ENCODE data around the gene SYS1.

Gene SYS1

GRCh38 chr20:45343532-45344167 is 19.3 kb upstream of the SYS1 start:
- no peak for TF ChIP-seq CTCF (IDR thresholded peaks at IDR 0.05; ENCODE audit: low read depth, low read length)
- peak overlapping the region in 1 of 2 donors; percentile 32 for H3K4me3 ChIP-seq (replicated peaks in 1 of 2; ENCODE audit: low read depth in 2 of 2, low read length in 2 of 2)

GRCh38 chr20:45344168-45344860 is 18.6 kb upstream of the SYS1 start:
- H3K4me3 ChIP-seq (replicated peaks in 1 of 2; ENCODE audit: low read depth in 2 of 2, low read length in 2 of 2), result peak overlapping the region in 1 of 2 donors; percentile 32
- TF ChIP-seq CTCF (IDR thresholded peaks at IDR 0.05; ENCODE audit: low read depth, low read length), result no peak
- peak; percentile 90 to 93 for DNase-seq (ENCODE audit: low read depth in 2 of 2)

More at GRCh38 chr20:45343532-45344167, 19.3 kb upstream of the SYS1 start:
- no peak for DNase-seq (ENCODE audit: low read depth in 2 of 2)

GRCh38 chr20:45345104-45345936 is 17.6 kb upstream of the SYS1 start:
- no peak for DNase-seq (ENCODE audit: low read depth in 2 of 2)
- H3K4me3 ChIP-seq (replicated peaks in 1 of 2; ENCODE audit: low read depth in 2 of 2, low read length in 2 of 2), result peak overlapping the region; percentile 83 to 88
- no peak for TF ChIP-seq CTCF (IDR thresholded peaks at IDR 0.05; ENCODE audit: low read depth, low read length)

- H3K4me3 ChIP-seq (replicated peaks in 1 of 2; ENCODE audit: low read depth in 2 of 2, low read length in 2 of 2), result peak overlapping the region; percentile 83 to 88
- DNase-seq (ENCODE audit: low read depth in 2 of 2), result no peak
- no peak for TF ChIP-seq CTCF (IDR thresholded peaks at IDR 0.05; ENCODE audit: low read depth, low read length)
Measured at GRCh38 chr20:45346291-45346718, 16.7 kb upstream of the SYS1 start.

DNA sequence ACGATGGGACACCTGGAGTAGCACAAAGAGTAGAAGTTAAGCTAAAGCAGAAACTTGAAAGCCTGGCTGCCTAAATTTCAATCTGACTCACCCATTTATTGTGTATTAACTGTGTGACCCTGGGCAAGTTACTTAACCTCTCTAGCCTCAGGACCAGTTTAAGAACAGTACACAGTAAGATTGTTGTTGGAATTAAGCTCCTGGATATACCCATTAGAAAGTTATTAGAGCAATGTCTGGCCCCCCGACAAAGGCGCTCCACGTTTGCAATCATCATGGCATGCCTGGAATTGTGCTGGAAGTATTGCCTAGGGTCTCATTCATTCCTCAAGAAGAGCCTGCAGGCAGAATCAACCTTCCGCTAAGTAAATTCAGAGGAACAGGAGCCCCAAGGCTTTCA is 16.1 kb upstream of the SYS1 start:
- no peak for DNase-seq (ENCODE audit: low read depth in 2 of 2)
- H3K4me3 ChIP-seq (replicated peaks in 1 of 2; ENCODE audit: low read depth in 2 of 2, low read length in 2 of 2), result peak overlapping the region; percentile 83 to 88
- no peak for TF ChIP-seq CTCF (IDR thresholded peaks at IDR 0.05; ENCODE audit: low read depth, low read length)

DNA sequence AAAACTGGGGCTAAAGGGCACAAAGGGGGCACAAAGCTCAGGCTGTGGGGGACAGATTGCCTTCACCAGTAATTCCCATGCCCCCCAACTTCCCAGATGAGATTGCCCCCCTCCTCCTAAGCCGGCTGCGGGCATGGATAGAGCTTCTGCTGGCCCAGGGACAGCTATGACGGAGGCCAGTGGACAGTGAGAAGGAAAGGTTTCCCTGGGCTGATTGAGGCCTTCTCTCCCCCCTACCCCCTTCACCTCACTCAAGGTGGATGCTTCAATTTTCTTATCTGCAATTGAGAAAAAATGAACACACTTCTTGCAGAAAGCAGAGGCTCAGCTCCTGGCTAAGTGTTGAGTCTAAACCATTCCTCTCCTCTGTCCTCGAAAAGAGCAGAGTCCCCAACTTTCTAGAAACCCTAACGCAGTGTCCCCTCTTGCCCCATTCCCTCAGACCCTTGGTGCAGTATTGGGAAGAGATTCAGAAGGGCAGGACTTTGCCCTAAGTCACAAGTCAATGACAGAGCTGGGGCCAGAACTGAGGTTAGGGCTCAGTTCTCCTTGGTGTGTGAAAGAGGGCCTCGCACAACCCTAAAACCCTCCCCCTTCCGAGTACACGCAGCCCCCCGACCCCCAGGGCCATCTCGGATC is 15.5 kb upstream of the SYS1 start:
- H3K4me3 ChIP-seq (replicated peaks in 1 of 2; ENCODE audit: low read depth in 2 of 2, low read length in 2 of 2), result peak overlapping the region; percentile 83 to 88
- no peak for TF ChIP-seq CTCF (IDR thresholded peaks at IDR 0.05; ENCODE audit: low read depth, low read length)
- no peak for DNase-seq (ENCODE audit: low read depth in 2 of 2)
